Measurements from ENCODE around the gene GSG1L. TPM values are rescaled to one million over a fixed set of nuclear protein-coding genes. Genes with fewer than 3 reads are reported as not detected.

GSG1L gene
- total and polyA plus RNA-seq, 5 experiments from 2014 or later, result not detected

- peaks cover 0 to 6% (median 0%) of the 10 kb centered on the region in 3 donors for H3K36me3 Mint-ChIP-seq
- no peaks in the 10 kb centered on the region for H3K27me3 Mint-ChIP-seq
- H3K9me3 Mint-ChIP-seq, result no peaks in the 10 kb centered on the region
- POLR2A ChIA-PET, result interaction anchor here (0.5 kb wide), 1 partner anchor 60 kb away, joined by 7 read pairs; no protein-coding TSS in a partner anchor
- no peak overlapping the region for H3K4me3 Mint-ChIP-seq
- peaks cover 2 to 14% (median 9%) of the 10 kb centered on the region in 4 donors for H3K4me1 Mint-ChIP-seq
- DNase-seq (no peak), ATAC-seq (peak in 1 of 2 donors; percentile 21)
- H3K27ac Mint-ChIP-seq, result peak overlapping the region in 7 of 10 donors; percentile 25 to 87 (median 70)
These were observed 25.9 kb upstream of the GSG1L start for GRCh38 chr16:28089205-28089991.

- Mint-ChIP-seq H3K4me3 (no peak overlapping the region), H3K4me1 (peaks cover 2 to 14% (median 8%) of the 10 kb centered on the region in 4 donors), H3K27ac (peak overlapping the region in 2 of 10 donors; percentile 9 to 31), H3K9me3 (no peaks in the 10 kb centered on the region), H3K27me3 (no peaks in the 10 kb centered on the region), H3K36me3 (peaks cover 0 to 2% (median 0%) of the 10 kb centered on the region in 3 donors)
- DNase-seq, result no peak
- ATAC-seq, result no peak
- POLR2A ChIA-PET, result interaction anchor here (0.7 kb wide), 1 partner anchor 31 kb away, joined by 5 read pairs; no protein-coding TSS in a partner anchor
These were observed 24.3 kb upstream of the GSG1L start for GRCh38 chr16:28087675-28088300.

- no peak overlapping the region for H3K4me3 Mint-ChIP-seq
These were observed 23.7 kb upstream of the GSG1L start for GRCh38 chr16:28087140-28087660.

GRCh38 chr16:28086186-28087139 is 22.9 kb upstream of the GSG1L start:
- Mint-ChIP-seq H3K9me3 (no peaks in the 10 kb centered on the region), H3K27ac (peak overlapping the region in 3 of 10 donors; percentile 13 to 58 (median 15))
- POLR2A ChIA-PET, result no interaction called here

More at GRCh38 chr16:28087140-28087660, 23.7 kb upstream of the GSG1L start:
- Mint-ChIP-seq H3K9me3 (no peaks in the 10 kb centered on the region), H3K27ac (no peak overlapping the region), H3K4me1 (peaks cover 2 to 14% (median 7%) of the 10 kb centered on the region in 4 donors), H3K36me3 (peaks cover 0 to 1% (median 0%) of the 10 kb centered on the region in 3 donors), H3K27me3 (no peaks in the 10 kb centered on the region)
- POLR2A ChIA-PET, result no interaction called here
- ATAC-seq (no peak), DNase-seq (no peak)

GRCh38 chr16:28085389-28086171 is 22.1 kb upstream of the GSG1L start:
- no peaks in the 10 kb centered on the region for H3K36me3 Mint-ChIP-seq
- DNase-seq, result no peak
- POLR2A ChIA-PET, result interaction anchor here (1.0 kb wide), 1 partner anchor 16 kb away, joined by 3 read pairs; no protein-coding TSS in a partner anchor
- H3K4me3 Mint-ChIP-seq, result no peak overlapping the region
- H3K9me3 Mint-ChIP-seq, result no peaks in the 10 kb centered on the region
- no peak for ATAC-seq
- no peaks in the 10 kb centered on the region for H3K27me3 Mint-ChIP-seq
- H3K27ac Mint-ChIP-seq, result peak overlapping the region in 1 of 10 donors; percentile 63
- peaks cover 2 to 14% (median 9%) of the 10 kb centered on the region in 4 donors for H3K4me1 Mint-ChIP-seq

More at GRCh38 chr16:28086186-28087139, 22.9 kb upstream of the GSG1L start:
- Mint-ChIP-seq H3K4me1 (peaks cover 2 to 14% (median 8%) of the 10 kb centered on the region in 4 donors), H3K27me3 (no peaks in the 10 kb centered on the region), H3K36me3 (no peaks in the 10 kb centered on the region), H3K4me3 (no peak overlapping the region)
- ATAC-seq (no peak), DNase-seq (no peak)

GRCh38 chr16:28084209-28084608 is 20.7 kb upstream of the GSG1L start:
- Mint-ChIP-seq H3K4me1 (peaks cover 0 to 2% (median under 1%) of the 10 kb centered on the region in 4 donors), H3K9me3 (no peaks in the 10 kb centered on the region), H3K36me3 (no peaks in the 10 kb centered on the region), H3K27me3 (no peaks in the 10 kb centered on the region), H3K4me3 (no peak overlapping the region), H3K27ac (no peak overlapping the region)
- POLR2A ChIA-PET, result interaction anchor here (1.0 kb wide), 1 partner anchor 18 kb away, joined by 3 read pairs; no protein-coding TSS in a partner anchor
- DNase-seq, result no peak
- ATAC-seq, result no peak

GRCh38 chr16:28082624-28083023 is 19.1 kb upstream of the GSG1L start:
- Mint-ChIP-seq H3K4me1 (peaks cover 0 to 2% (median 0%) of the 10 kb centered on the region in 4 donors), H3K4me3 (no peak overlapping the region), H3K9me3 (no peaks in the 10 kb centered on the region), H3K36me3 (no peaks in the 10 kb centered on the region), H3K27me3 (no peaks in the 10 kb centered on the region), H3K27ac (no peak overlapping the region)
- DNase-seq (no peak), ATAC-seq (no peak)
- POLR2A ChIA-PET, result no interaction called here

GRCh38 chr16:28081391-28081968 is 18.0 kb upstream of the GSG1L start:
- Mint-ChIP-seq H3K27ac (peak overlapping the region in 1 of 10 donors; percentile 82), H3K4me3 (no peak overlapping the region), H3K36me3 (no peaks in the 10 kb centered on the region), H3K9me3 (no peaks in the 10 kb centered on the region), H3K4me1 (peaks cover 0 to 2% (median 0%) of the 10 kb centered on the region in 4 donors), H3K27me3 (no peaks in the 10 kb centered on the region)
- POLR2A ChIA-PET, result no interaction called here
- no peak for ATAC-seq
- DNase-seq, result no peak

- ATAC-seq (no peak), DNase-seq (no peak)
- peaks cover 0 to 2% (median 0%) of the 10 kb centered on the region in 4 donors for H3K4me1 Mint-ChIP-seq
- POLR2A ChIA-PET, result no interaction called here
- no peaks in the 10 kb centered on the region for H3K27me3 Mint-ChIP-seq
- H3K4me3 Mint-ChIP-seq, result no peak overlapping the region
- H3K9me3 Mint-ChIP-seq, result no peaks in the 10 kb centered on the region
- H3K36me3 Mint-ChIP-seq, result no peaks in the 10 kb centered on the region
- H3K27ac Mint-ChIP-seq, result peak overlapping the region in 1 of 10 donors; percentile 13
These were observed 14.7 kb upstream of the GSG1L start for GRCh38 chr16:28078261-28078660.

- H3K36me3 Mint-ChIP-seq, result no peaks in the 10 kb centered on the region
- H3K27me3 Mint-ChIP-seq, result peaks cover 0 to 9% (median 3%) of the 10 kb centered on the region in 5 donors
- no peak overlapping the region for H3K27ac Mint-ChIP-seq
- H3K4me3 Mint-ChIP-seq, result no peak overlapping the region
- DNase-seq, result no peak
- H3K9me3 Mint-ChIP-seq, result no peaks in the 10 kb centered on the region
- H3K4me1 Mint-ChIP-seq, result peaks cover 0 to 6% (median 0%) of the 10 kb centered on the region in 4 donors
- POLR2A ChIA-PET, result no interaction called here
- no peak for ATAC-seq
These were observed 10.3 kb upstream of the GSG1L start for GRCh38 chr16:28073836-28074235.

GRCh38 chr16:28072087-28072486 is 8.6 kb upstream of the GSG1L start:
- POLR2A ChIA-PET, result no interaction called here
- Mint-ChIP-seq H3K4me3 (no peak overlapping the region), H3K4me1 (peaks cover 0 to 6% (median 0%) of the 10 kb centered on the region in 4 donors), H3K36me3 (no peaks in the 10 kb centered on the region), H3K27me3 (peaks cover 2 to 9% (median 7%) of the 10 kb centered on the region in 5 donors), H3K27ac (no peak overlapping the region), H3K9me3 (no peaks in the 10 kb centered on the region)
- ATAC-seq (no peak), DNase-seq (no peak)
